Upper lobe of left lung (tissue), 6 donors: ENCODE data around the gene ATP8B1. TPM values are rescaled to one million over a fixed set of nuclear protein-coding genes. Genes with fewer than 3 reads are reported as not detected.

Experiments
- ATAC-seq, 2 donors: fragments of 200-7000 bp; cut with Tn5 transposase; one replicate each; pipeline ENCODE4 v1.9.1; 2022; ENCODE audit warnings: mild to moderate bottlenecking in 2 of 2, moderate library complexity in 2 of 2; ENCODE audit not compliant: low FRiP score in 2 of 2
- DNase-seq, 2 donors: peaks; one replicate each; pipeline ENCODE4 v3.0.0-alpha.2; 2019 to 2020
- H3K27ac ChIP-seq, 4 donors: fragments of 200-600 bp; sonication (generic); one replicate each; pipeline ENCODE4 v1.5.1; 2016 to 2019
- H3K27me3 ChIP-seq, 4 donors: fragments of 200-600 bp; sonication (generic); one replicate each; pipeline ENCODE4 v1.5.1; 2017 to 2019
- H3K36me3 ChIP-seq, 4 donors: fragments of 200-600 bp; sonication (generic); one replicate each; pipeline ENCODE4 v1.5.1; 2016 to 2019
- H3K4me1 ChIP-seq, 4 donors: fragments of 200-600 bp; sonication (generic); one replicate each; pipeline ENCODE4 v1.5.1; 2018 to 2019
- H3K4me3 ChIP-seq, 4 donors: fragments of 200-600 bp; sonication (generic); one replicate each; pipeline ENCODE4 v1.5.1; 2017 to 2019; ENCODE audit warnings: mild to moderate bottlenecking in 2 of 4, moderate library complexity in 1 of 4
- H3K9me3 ChIP-seq, 4 donors: fragments of 200-600 bp; sonication (generic); one replicate each; pipeline ENCODE4 v1.5.1; 2018 to 2019
- CTCF ChIP-seq, 6 experiments: fragments of 450-650 bp in 4 of 6; fragments of 200-600 bp in 2 of 6; sonication (generic) in 2 of 6; IDR thresholded peaks; one replicate each; pipeline ENCODE4 v1.5.1; 2016 to 2019; ENCODE audit warnings: antibody characterized with exemption in 6 of 6
- EP300 ChIP-seq, 4 donors: sonication (generic); formaldehyde crosslinking; IDR thresholded peaks; one replicate each; pipeline ENCODE4 v1.5.1; 2017; ENCODE audit warnings: antibody characterized with exemption in 4 of 4, control low read depth in 2 of 4
- POLR2A ChIP-seq, 4 donors: fragments of 450-650 bp; IDR thresholded peaks; one replicate each; pipeline ENCODE4 v1.5.1; 2016 to 2017; ENCODE audit warnings: antibody characterized with exemption in 4 of 4, mild to moderate bottlenecking in 2 of 4
- POLR2AphosphoS5 ChIP-seq, 2 donors: sonication (generic); formaldehyde crosslinking; IDR thresholded peaks; one replicate each; pipeline ENCODE4 v1.5.1; 2017; ENCODE audit warnings: antibody characterized with exemption in 2 of 2
- WGBS, 2 donors: methylation state at CpG; one replicate each; pipeline ENCODE4 v1.1.5; 2017 to 2018; 5-methylcytosine and 5-hydroxymethylcytosine counted together
- total RNA-seq, 6 donors: library from RNA; depleted of rRNA in 4 of 6; stranded (reverse); fragments of >200 nt in 4 of 6; gene quantifications; one replicate each; pipeline versions ENCODE4 v1.1.0 to v1.2.1, GENCODE V29; 2016 to 2021
- donor health status: DM: no; HTN: no; CAD: no; lungs with moderate emphysema.
- donor health status: DM: no; HTN: yes; CAD: no; lungs with severe emphysema.

Gene ATP8B1
- total RNA-seq, 6 donors from 2014 or later: 19.6 to 36.5 (median 26.0) TPM

GRCh38 chr18:57791911-57792310, 11.2 kb downstream of the ATP8B1 start:
- Histone ChIP-seq H3K36me3 (no peaks in the 10 kb centered on the region), H3K4me3 (no peak overlapping the region), H3K27ac (peak overlapping the region; percentile 16 to 71 (median 46)), H3K9me3 (no peaks in the 10 kb centered on the region), H3K27me3 (no peaks in the 10 kb centered on the region), H3K4me1 (peaks cover 24 to 52% (median 38%) of the 10 kb centered on the region in 4 donors)
- DNase-seq: no peak
- WGBS, 2 donors: 65 to 70% methylated on average over 2 of the region's 2 CpGs
- TF ChIP-seq POLR2AphosphoS5 (IDR thresholded peaks at IDR 0.05) (no peak), EP300 (IDR thresholded peaks at IDR 0.05) (no peak), CTCF (IDR thresholded peaks at IDR 0.05) (no peak), POLR2A (IDR thresholded peaks at IDR 0.05) (no peak)
- ATAC-seq: no peak

- 94 to 98% methylated on average over 5 of the region's 5 CpGs for WGBS, 2 donors
Observed at GRCh38 chr18:57791192-57791591, 11.9 kb downstream of the ATP8B1 start.

GRCh38 chr18:57790316-57790715, 12.8 kb downstream of the ATP8B1 start:
- TF ChIP-seq EP300 (IDR thresholded peaks at IDR 0.05) (no peak), POLR2AphosphoS5 (IDR thresholded peaks at IDR 0.05) (no peak), POLR2A (IDR thresholded peaks at IDR 0.05) (no peak)
- Histone ChIP-seq H3K27me3 (no peaks in the 10 kb centered on the region), H3K4me3 (no peak overlapping the region), H3K27ac (no peak overlapping the region), H3K9me3 (no peaks in the 10 kb centered on the region), H3K4me1 (peaks cover 24 to 44% (median 39%) of the 10 kb centered on the region in 4 donors), H3K36me3 (no peaks in the 10 kb centered on the region)
- WGBS, 2 donors: 96 to 97% methylated on average over 4 of the region's 4 CpGs
- ATAC-seq: no peak
- DNase-seq: peak in 1 of 2 donors; percentile 9

More at GRCh38 chr18:57791192-57791591, 11.9 kb downstream of the ATP8B1 start:
- no peak overlapping the region for H3K4me3 ChIP-seq
- TF ChIP-seq EP300 (IDR thresholded peaks at IDR 0.05): no peak
- no peak for TF ChIP-seq CTCF (IDR thresholded peaks at IDR 0.05)
- TF ChIP-seq POLR2AphosphoS5 (IDR thresholded peaks at IDR 0.05): no peak
- TF ChIP-seq POLR2A (IDR thresholded peaks at IDR 0.05): no peak
- peaks cover 24 to 45% (median 40%) of the 10 kb centered on the region in 4 donors for H3K4me1 ChIP-seq
- H3K36me3 ChIP-seq: no peaks in the 10 kb centered on the region
- DNase-seq (peak in 1 of 2 donors; percentile 8), ATAC-seq (no peak)
- H3K9me3 ChIP-seq: no peaks in the 10 kb centered on the region
- peak overlapping the region in 1 of 4 donors; percentile 64 for H3K27ac ChIP-seq
- H3K27me3 ChIP-seq: no peaks in the 10 kb centered on the region

GRCh38 chr18:57789759-57790158, 13.4 kb downstream of the ATP8B1 start:
- Histone ChIP-seq H3K36me3 (no peaks in the 10 kb centered on the region), H3K4me1 (peaks cover 24 to 45% (median 41%) of the 10 kb centered on the region in 4 donors), H3K4me3 (no peak overlapping the region), H3K27ac (peak overlapping the region in 1 of 4 donors; percentile 78), H3K27me3 (no peaks in the 10 kb centered on the region), H3K9me3 (no peaks in the 10 kb centered on the region)
- DNase-seq: no peak
- 84 to 95% methylated on average over 4 of the region's 4 CpGs for WGBS, 2 donors
- peak in 1 of 2 donors; percentile 48 for ATAC-seq
- no peak for TF ChIP-seq POLR2A (IDR thresholded peaks at IDR 0.05)
- TF ChIP-seq CTCF (IDR thresholded peaks at IDR 0.05): no peak
- TF ChIP-seq POLR2AphosphoS5 (IDR thresholded peaks at IDR 0.05): no peak
- TF ChIP-seq EP300 (IDR thresholded peaks at IDR 0.05): no peak

- H3K4me1 ChIP-seq: peaks cover 23 to 49% (median 44%) of the 10 kb centered on the region in 4 donors
- H3K27ac ChIP-seq: peak overlapping the region in 3 of 4 donors; percentile 77 to 79 (median 78)
- TF ChIP-seq POLR2AphosphoS5 (IDR thresholded peaks at IDR 0.05): no peak
- no peak for TF ChIP-seq EP300 (IDR thresholded peaks at IDR 0.05)
- TF ChIP-seq POLR2A (IDR thresholded peaks at IDR 0.05): no peak
- TF ChIP-seq CTCF (IDR thresholded peaks at IDR 0.05): no peak
- peak in 1 of 2 donors; percentile 73 for ATAC-seq
- H3K4me3 ChIP-seq: no peak overlapping the region
- 39 to 44% methylated on average over 6 of the region's 6 CpGs for WGBS, 2 donors
- DNase-seq: no peak
- no peaks in the 10 kb centered on the region for H3K36me3 ChIP-seq
- no peaks in the 10 kb centered on the region for H3K9me3 ChIP-seq
- no peaks in the 10 kb centered on the region for H3K27me3 ChIP-seq
Observed at GRCh38 chr18:57789090-57789489, 14.0 kb downstream of the ATP8B1 start.
